Body of pancreas (tissue), 4 donors: Measurements from ENCODE around the gene LRRC47. TPM values are rescaled to one million over a fixed set of nuclear protein-coding genes. Genes with fewer than 3 reads are reported as not detected.

Experiments used
- ATAC-seq: fragments of 150-250 bp; one replicate; pipeline ENCODE4 v1.9.1; 2016
- DNase-seq, 4 donors: peaks; one replicate each; pipeline ENCODE4 v3.0.0-alpha.2; 2019
- H3K27ac ChIP-seq, 4 donors: fragments of 200-600 bp; sonication (generic); 1 replicate in 3 of 4; 2 replicates in 1 of 4; pipeline versions ENCODE4 v1.5.1 to v1.6.1; 2016 to 2019; ENCODE audit warnings: mild to moderate bottlenecking in 1 of 4, mixed read lengths in 1 of 4, moderate library complexity in 1 of 4
- H3K27me3 ChIP-seq, 2 donors: fragments of 200-600 bp; sonication (generic); one replicate each; pipeline ENCODE4 v1.6.0; 2016; ENCODE audit warnings: mild to moderate bottlenecking in 1 of 2
- H3K36me3 ChIP-seq, 2 donors: fragments of 200-600 bp; sonication (generic); replicated peaks in 1 of 2; 2 replicates each; pipeline ENCODE4 v1.5.1; 2016; ENCODE audit warnings: low read depth in 2 of 2; ENCODE audit not compliant: insufficient read depth in 1 of 2
- H3K4me1 ChIP-seq: fragments of 200-600 bp; sonication (generic); one replicate; pipeline ENCODE4 v1.6.0; 2016
- H3K4me3 ChIP-seq, 2 donors: fragments of 200-600 bp; sonication (generic); 1 replicate in 1 of 2; 2 replicates in 1 of 2; pipeline ENCODE4 v1.5.1; 2016 to 2019
- H3K9me3 ChIP-seq, 3 donors: fragments of 200-600 bp; sonication (generic); 1 replicate in 2 of 3; 2 replicates in 1 of 3; pipeline ENCODE4 v1.5.1; 2016
- CTCF ChIP-seq, 7 experiments: fragments of 450-650 bp in 4 of 7; fragments of 200-600 bp in 3 of 7; sonication (generic) in 3 of 7; IDR thresholded peaks; one replicate each; pipeline ENCODE4 v1.5.1; 2016 to 2019; ENCODE audit warnings: antibody characterized with exemption in 7 of 7
- POLR2A ChIP-seq, 3 donors: fragments of 450-650 bp; IDR thresholded peaks; one replicate each; pipeline ENCODE4 v1.6.1; 2016; ENCODE audit warnings: antibody characterized with exemption in 3 of 3, mild to moderate bottlenecking in 2 of 3
- WGBS, 2 donors: methylation state at CpG; one replicate each; pipeline ENCODE4 v1.1.5; 2017; 5-methylcytosine and 5-hydroxymethylcytosine counted together
- intact Hi-C: fragments of 100-400 bp; cut with DNase I; formaldehyde crosslinking; loops from one replicate; pipeline ENCODE4 v1.15.1; 2023
- total RNA-seq, 2 donors: library from RNA; depleted of rRNA; stranded (reverse); fragments of >200 nt; gene quantifications; one replicate each; pipeline ENCODE4 v1.1.0, GENCODE V29; 2016

The LRRC47 gene
- total RNA-seq, 2 donors from 2014 or later: 40.0 to 49.4 TPM

DNA sequence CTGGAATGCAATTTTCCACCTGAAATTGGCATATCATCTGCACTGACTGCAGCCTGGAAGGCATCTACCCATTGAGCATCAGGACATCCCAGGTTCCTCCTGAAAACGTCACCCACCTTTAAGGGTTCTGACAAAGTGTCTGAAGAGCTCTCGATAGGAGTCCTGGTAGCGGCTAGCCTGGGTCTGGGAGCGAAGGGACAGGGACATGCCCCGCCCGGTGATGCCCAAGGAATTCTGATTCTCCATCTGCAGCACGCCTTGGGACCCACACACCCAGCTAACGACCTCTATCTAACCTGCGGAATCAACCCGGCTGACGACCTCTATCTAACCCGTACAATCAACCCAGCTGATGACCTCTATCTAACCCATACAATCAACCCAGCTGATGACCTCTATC is 57.4 kb downstream of the LRRC47 start:
- ATAC-seq (no peak), DNase-seq (no peak)
- H3K36me3 ChIP-seq: peaks cover 0 to 8% of the 10 kb centered on the region in 2 donors
- WGBS, 2 donors: 93 to 94% methylated on average over 12 of the region's 12 CpGs
- H3K9me3 ChIP-seq: no peaks in the 10 kb centered on the region
- H3K4me3 ChIP-seq: no peak overlapping the region
- H3K27me3 ChIP-seq: no peaks in the 10 kb centered on the region
- H3K4me1 ChIP-seq: no peaks in the 10 kb centered on the region
- intact Hi-C loops: no loop called here
- H3K27ac ChIP-seq: no peak overlapping the region
- no peak for TF ChIP-seq POLR2A (IDR thresholded peaks at IDR 0.05)
- no peak for TF ChIP-seq CTCF (IDR thresholded peaks at IDR 0.05)

GRCh38 chr1:3736708-3737107 is 59.6 kb downstream of the LRRC47 start:
- TF ChIP-seq POLR2A (IDR thresholded peaks at IDR 0.05): no peak
- no peak for TF ChIP-seq CTCF (IDR thresholded peaks at IDR 0.05)
- no peak overlapping the region for H3K4me3 ChIP-seq
- no peak for ATAC-seq
- peaks cover 0 to 5% of the 10 kb centered on the region in 2 donors for H3K36me3 ChIP-seq
- H3K27me3 ChIP-seq: no peaks in the 10 kb centered on the region
- H3K9me3 ChIP-seq: no peaks in the 10 kb centered on the region
- 82 to 87% methylated on average over 7 to 13 of the region's 14 CpGs for WGBS, 2 donors
- H3K27ac ChIP-seq: no peak overlapping the region
- H3K4me1 ChIP-seq: no peaks in the 10 kb centered on the region
- no peak for DNase-seq
- intact Hi-C loops: no loop called here

GRCh38 chr1:3736131-3736561 is 60.2 kb downstream of the LRRC47 start:
- Histone ChIP-seq H3K36me3 (peaks cover 0 to 5% of the 10 kb centered on the region in 2 donors), H3K27ac (no peak overlapping the region), H3K27me3 (no peaks in the 10 kb centered on the region), H3K4me3 (no peak overlapping the region), H3K4me1 (no peaks in the 10 kb centered on the region), H3K9me3 (no peaks in the 10 kb centered on the region)
- no peak for ATAC-seq
- no peak for TF ChIP-seq POLR2A (IDR thresholded peaks at IDR 0.05)
- intact Hi-C loops: no loop called here
- WGBS, 2 donors: 85 to 89% methylated on average over 12 to 13 of the region's 13 CpGs
- no peak for DNase-seq

DNA sequence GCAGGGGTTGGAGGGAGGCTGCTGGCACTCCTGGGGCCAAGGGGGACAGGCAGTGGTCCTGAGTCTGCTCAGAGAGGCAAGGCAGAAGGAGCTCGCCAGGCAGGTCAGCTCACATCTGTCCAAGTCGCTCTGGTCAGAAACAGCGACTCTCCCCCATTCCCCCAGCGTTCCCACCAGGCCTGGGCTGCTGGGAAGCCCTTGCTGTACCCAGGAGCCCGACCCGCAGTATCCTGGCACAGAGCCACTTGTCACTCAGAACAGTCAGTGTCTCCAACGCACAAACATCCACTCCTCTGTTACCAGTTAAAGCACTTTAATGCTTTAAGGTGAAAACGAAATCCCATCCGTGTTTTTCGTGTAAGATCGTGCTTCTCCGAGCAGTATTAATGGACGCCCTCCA is 60.6 kb downstream of the LRRC47 start:
- DNase-seq (no peak), ATAC-seq (no peak)
- TF ChIP-seq POLR2A (IDR thresholded peaks at IDR 0.05): no peak
- no peak for TF ChIP-seq CTCF (IDR thresholded peaks at IDR 0.05)
- Histone ChIP-seq H3K4me1 (no peaks in the 10 kb centered on the region), H3K9me3 (no peaks in the 10 kb centered on the region), H3K36me3 (peaks cover 0 to 5% of the 10 kb centered on the region in 2 donors), H3K27ac (no peak overlapping the region), H3K27me3 (no peaks in the 10 kb centered on the region), H3K4me3 (no peak overlapping the region)
- WGBS, 2 donors: 77 to 88% methylated on average over 7 to 13 of the region's 13 CpGs
- intact Hi-C loops: no loop called here

GRCh38 chr1:3735027-3735681 is 61.1 kb downstream of the LRRC47 start:
- ATAC-seq (no peak), DNase-seq (no peak)
- Histone ChIP-seq H3K9me3 (no peaks in the 10 kb centered on the region), H3K27ac (no peak overlapping the region), H3K4me1 (no peaks in the 10 kb centered on the region), H3K36me3 (peaks cover 0 to 5% of the 10 kb centered on the region in 2 donors), H3K27me3 (no peaks in the 10 kb centered on the region), H3K4me3 (no peak overlapping the region)
- 84 to 91% methylated on average over 9 to 12 of the region's 12 CpGs for WGBS, 2 donors
- intact Hi-C loops: no loop called here
- no peak for TF ChIP-seq POLR2A (IDR thresholded peaks at IDR 0.05)
- TF ChIP-seq CTCF (IDR thresholded peaks at IDR 0.05): no peak
